H4 (cell line): Measurements from ENCODE around the gene FAM227B. TPM values are rescaled to one million over a fixed set of nuclear protein-coding genes. Genes with fewer than 3 reads are reported as not detected.
"Not testable (repeated sequence)": the region's sequence is repeated elsewhere in the genome, so short reads cannot be mapped to it uniquely, and the experiment has no call there.

Source experiments
- DNase-seq: peaks from one replicate; pipeline ENCODE4 v3.0.0-alpha.2; 2015; ENCODE audit warnings: low spot score
- total RNA-seq: library from RNA; depleted of rRNA; stranded (reverse); fragments of >200 nt; shearing (Covaris generic); gene quantifications from 2 replicates; pipeline ENCODE4 v1.2.3, GENCODE V29; 2014

The FAM227B gene
- total RNA-seq, 1 experiment from 2014 or later = 2.1 TPM

DNA sequence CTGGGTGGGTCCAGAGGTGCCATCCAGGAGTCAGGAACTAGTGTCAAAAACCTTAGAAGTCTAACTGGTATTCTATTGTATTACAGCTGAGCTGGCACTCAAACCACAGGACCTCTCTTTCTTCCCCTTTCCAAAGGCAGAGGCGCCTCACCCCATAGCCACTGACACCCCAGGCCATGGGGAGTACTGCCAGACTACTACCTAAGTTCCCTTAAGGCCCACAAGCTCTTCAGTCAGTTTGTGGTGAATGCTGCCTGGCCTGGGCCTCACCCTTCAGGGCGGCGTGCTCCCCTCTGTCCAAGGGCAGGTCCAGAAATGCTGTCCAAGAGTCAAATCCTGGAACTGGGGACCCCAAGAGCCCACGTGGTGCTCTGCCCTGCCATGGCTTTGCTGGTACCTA lies 240.6 kb downstream of the FAM227B start:
- DNase-seq = no peak

DNA sequence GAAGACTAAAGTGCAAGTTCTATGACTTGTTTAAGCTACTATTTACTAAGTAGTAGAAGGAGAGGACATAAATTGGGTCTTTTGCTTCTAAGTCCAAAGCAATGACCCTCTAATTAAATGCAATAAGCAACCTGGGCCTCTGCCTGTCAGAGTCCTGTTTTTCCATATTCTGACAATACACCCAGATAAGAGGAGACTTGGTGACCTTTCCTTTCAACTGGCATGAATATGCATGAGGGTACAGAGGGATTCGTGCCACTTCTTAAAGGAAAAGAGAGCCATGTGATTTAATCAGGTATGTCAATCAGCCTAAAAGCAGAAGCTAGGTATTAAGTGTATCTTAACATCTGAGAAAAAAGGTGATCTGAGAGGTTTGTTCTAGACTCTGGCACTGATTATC lies 248.3 kb downstream of the FAM227B start:
- DNase-seq = no peak

DNA sequence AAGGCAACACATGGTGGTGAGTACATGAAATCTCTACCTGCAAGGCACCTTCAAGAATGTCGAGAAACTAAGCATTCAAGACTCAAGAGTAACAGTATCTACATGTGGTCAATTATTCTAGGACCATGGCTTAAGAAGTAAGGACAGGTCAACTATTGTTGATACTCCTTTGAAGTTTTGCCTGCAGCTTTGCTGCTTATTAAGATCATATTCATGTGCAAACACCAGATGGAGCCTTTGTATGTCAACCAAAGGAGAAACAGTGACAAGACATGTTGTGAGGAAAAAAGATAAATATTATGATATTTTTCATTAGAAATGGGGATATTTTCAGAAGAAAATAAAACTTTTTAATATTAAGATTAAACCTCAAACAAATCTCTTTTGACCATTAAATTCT lies 249.8 kb downstream of the FAM227B start:
- DNase-seq = peak; percentile 9

DNA sequence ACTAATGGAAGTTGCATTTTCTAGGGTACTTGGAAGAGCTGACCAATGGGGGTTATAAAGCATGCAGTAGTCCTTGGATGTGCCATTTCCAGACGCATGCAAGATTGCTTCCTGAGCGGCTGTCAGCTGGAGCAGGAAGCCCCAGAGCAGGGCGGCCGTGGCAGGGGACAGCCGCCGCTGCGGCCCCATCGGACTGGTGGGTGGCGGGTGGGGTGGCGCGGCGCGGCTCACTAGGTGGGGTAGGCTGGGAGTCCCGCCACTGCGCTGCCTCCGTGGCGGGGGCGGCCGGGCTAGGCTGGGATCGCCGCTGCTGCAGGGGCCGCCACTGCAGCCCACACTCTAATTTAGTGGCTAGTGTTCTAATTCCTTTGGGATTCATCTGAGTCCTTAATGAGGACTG lies 254.1 kb downstream of the FAM227B start:
- no peak for DNase-seq

DNA sequence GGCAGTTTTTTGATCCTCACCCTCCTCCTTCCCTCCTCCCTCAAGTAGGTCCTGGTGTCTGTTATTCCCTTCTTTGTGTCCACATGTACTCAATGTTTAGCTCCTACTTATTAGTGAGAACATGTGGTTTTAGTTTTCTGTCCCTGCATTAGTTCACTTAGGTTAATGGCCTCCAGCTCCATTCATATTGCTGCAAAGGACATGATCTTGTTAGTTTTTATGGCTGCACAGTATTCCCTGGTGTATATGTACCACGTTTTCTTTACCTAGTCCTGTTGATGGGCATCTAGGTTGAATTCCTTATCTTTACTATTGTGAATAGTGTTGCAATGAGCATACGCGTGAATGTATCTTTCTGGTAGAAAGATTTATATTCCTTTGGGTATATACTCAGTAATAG lies 259.2 kb downstream of the FAM227B start:
- no peak for DNase-seq

DNA sequence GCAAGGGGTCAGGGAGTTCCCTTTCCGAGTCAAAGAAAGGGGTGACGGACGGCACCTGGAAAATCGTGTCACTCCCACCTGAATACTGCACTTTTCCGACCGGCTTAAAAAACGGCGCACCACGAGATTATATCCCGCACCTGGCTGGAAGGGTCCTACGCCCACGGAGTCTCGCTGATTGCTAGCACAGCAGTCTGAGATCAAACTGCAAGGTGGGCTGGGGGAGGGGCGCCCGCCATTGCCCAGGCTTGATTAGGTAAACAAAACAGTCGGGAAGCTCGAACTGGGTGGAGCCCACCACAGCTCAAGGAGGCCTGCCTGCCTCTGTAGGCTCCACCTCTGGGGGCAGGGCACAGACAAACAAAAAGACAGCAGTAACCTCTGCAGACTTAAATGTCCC lies 266.2 kb downstream of the FAM227B start:
- not testable (repeated sequence) for DNase-seq

DNA sequence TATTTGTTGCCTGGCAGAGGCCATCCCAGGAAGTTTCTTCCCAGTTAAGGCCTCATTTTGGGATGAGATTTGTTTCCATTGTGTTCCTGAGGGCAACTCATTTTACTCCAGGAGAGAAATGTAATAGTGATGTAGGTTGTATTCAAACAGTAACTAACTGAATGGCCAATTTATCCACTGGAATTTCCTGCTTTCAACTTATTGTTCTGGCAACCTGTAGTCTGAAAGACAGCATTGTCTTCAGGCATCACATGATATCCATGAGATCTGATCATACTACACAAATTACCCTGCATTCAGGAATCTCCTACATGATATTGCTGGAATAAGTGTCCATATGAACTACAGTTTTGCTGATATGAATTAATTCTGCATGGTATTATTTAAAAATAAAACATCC lies 277.1 kb downstream of the FAM227B start:
- no peak for DNase-seq

DNA sequence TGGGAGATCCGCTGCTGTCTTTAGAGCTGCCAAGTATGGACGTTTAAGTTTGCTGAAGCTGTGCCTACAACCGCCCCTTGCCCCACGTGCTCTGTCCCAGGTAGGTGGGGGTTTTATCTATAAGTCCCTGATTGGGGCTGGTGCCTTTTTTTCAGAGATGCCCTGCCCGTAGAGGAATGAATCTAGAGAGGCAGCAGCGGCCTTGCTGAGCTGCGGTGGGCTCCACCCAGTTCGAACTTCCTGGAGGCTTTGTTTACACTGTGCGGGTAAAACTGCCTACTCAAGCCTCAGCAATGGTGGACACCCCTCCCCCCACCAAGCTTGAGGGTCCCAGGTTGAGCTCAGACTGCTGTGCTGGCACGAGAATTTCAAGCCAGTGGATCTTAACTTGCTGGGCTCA lies 281.0 kb downstream of the FAM227B start:
- no peak for DNase-seq

DNA sequence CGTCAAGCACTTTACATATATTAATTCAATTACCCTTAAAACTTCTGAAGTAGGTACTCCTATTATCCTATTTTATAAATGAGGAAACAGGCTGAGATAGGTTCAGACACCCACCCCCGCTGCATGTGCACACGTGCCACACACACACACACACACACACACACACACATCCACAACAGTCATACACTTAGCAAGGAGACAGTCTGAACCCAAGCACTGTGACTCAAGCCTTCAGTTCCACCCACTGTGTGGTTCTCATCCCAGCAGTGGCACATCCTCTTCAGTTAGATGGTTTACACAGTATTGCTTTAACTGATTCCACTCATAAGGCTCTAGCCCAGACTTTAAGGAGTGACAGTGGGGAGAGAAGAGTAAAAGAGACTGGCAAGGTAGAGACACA lies 288.7 kb downstream of the FAM227B start:
- no peak for DNase-seq

DNA sequence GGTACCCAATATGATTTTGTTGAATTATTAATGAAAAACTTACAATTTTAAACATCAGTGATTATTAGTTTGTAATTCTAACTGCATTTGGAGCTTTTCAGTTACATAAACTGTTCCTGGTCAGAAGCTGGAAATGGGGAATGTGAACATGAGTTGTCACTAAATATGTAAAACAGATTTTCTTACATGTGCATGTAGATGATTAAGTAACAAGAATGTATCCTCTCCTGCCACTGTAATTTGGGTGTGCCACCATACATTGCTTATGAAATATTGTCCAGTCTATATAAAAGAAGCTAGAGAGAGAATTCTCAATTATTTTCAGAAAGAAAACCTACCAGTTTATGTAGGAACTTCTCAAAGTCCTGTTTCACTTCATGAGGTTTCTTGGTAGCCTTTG lies 289.2 kb downstream of the FAM227B start:
- no peak for DNase-seq

DNA sequence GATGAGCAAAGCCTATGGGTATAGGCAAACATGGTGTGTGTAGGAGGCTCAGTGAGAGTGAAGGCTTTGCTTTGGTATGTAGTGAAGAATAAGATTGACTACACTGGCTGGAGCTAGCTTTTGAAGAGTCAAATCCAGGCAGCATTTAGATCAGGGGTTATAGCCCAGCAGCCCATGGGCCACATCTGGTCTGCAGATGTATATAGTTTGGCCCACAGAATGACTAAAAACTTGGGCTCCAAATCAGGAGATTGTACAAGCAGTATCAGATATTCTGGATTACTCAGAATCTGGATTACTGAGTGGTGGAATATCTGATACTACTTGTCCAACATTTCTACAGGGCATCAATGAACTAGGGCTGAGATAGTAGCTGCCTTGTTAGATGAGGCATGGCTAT lies 290.5 kb downstream of the FAM227B start:
- DNase-seq = no peak

DNA sequence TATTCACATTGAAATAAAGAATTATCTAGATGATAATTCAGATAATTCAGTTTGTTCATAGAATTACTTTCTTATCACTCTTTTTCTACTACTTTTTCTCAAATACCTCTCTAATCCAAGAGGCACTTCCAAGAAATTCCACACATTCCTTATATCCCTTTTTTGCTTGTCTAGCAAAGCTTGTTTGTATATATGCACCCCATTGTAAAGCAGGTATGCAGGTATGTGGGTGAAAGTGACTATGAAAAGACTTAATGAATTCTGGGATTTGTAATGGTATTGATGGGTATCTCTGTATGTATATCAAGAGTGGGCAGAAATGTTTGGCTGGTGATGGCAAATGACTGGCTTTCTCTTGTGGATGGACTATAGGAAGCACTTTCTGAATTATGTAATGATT lies 291.7 kb downstream of the FAM227B start:
- no peak for DNase-seq

DNA sequence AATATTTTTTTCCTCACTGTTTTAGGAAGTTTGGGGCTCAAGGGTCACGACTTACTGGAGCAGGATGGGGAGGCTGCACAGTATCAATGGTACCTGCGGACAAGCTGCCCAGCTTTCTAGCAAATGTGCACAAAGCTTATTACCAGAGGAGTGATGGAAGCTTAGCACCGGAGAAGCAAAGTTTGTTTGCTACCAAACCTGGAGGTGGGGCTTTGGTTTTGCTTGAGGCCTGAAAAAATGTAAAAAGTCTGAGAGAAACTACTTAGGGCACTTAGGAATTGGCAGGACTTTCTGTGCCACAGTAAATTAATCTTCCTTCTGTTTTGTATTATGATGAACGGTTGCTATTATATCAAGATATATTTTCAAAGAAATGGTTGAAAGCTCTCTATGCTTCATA lies 292.7 kb downstream of the FAM227B start:
- DNase-seq = no peak

DNA sequence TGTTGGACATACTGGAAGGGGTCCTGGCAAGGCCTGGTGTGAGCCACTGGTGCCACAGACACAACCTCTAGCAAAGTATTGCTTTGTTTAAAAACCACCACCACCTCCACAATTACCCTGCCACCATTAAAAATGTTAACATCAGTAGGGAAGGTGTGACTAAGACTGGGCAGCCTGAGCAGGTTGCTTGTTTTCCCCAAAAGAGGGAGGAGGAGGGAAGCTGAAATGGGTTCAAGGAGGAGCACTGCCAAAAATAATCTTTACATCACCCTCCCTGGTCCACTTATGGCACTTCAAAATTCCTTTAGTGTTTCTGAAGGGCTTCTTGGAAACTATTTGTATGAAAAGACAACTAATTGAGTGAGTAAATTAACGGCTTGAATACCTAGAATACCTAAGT lies 297.4 kb downstream of the FAM227B start:
- DNase-seq = no peak

DNA sequence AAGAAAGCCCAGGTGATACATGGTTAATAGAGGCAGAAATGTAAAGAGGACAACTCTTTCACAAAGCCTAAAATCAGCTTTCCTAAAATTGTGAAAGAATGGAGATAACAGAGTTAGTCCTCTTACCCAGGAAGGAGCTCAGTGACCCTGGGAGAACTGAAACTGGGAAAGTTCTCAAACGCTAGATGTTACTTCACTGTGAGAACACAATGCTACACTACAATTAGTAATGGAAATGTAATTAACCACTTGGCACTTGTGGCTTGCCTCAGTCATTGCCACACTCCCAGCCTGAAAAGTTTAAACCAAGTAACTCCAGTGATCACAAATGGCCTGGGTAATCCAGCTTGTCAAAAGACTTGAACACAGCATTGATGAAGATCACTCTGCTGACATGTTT lies 300.3 kb downstream of the FAM227B start:
- DNase-seq = no peak

DNA sequence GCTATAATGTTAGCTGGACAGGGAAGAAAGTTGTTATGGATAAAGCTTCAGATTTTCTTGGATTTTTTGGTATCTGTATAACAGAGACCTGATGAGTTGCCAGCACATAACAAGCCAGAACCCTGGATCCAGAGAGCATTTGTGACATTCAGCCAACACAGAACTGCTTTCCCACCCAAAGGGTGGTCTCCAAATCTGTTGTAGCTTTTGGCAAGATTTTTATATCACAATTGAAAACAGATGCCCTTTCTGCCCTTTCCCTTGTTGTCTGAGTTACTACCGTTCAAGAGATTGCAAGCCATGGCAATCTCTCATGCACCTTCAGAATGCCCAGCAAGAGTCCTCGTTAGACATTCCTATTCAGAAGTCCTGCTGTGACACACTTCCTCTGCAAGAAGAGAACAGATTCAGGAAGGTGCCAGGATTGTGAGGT lies 305.2 kb downstream of the FAM227B start:
- DNase-seq = no peak

DNA sequence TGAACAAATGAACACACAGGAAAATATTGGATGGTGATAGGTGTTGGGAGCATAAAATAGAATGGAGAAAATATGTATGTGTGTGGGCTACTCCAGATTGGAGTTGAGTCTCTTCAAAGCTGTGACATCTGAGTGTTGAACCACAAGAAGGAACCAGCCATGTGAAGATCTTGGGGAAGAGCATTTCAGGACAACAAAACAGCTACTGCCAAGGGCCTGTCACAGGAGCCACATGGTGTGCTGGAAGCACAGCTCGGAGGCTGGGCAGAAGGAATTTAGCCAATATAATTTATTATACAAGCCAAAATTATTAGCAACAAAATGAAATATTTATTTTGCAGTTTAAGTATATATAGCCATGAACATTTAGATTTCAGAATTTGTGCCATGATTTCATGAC lies 305.9 kb downstream of the FAM227B start:
- DNase-seq = no peak

DNA sequence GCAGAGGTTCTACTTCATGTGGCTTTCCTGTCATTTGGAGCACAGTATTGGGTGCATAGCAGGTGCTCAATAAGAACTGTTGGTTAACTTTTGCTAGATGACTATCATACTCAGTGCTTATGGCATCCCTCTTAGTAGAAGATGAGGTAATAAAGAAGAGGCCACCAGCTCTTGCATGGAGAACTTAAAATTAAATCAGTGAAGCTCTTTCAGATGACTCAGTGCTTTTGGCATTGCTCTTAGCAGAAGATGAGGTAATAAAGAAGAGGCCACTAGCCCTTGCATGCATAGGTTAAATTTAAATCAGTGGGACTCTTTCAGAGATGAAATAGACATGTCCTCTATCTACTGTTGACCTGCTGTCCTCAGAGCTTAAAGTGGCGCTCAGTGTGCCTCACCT lies 307.0 kb downstream of the FAM227B start:
- peak; percentile 14 for DNase-seq

DNA sequence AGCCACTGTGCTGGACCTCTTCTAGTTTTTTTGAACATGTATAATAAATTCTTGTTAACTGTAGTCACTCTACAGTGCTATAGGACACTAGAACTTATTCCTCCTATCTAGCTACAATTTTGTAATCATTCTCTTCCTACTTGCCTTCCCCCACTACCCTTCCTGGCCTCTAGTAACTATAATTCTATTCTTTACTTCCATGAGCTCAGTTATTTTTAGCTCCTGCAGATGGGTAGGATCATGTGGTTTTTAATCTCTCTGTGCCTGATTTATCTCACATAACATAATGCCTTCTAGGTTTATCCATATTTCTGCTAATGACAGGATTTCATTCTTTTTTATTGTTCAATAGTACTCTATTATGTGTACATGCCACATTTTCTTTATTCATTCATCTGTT lies 310.7 kb downstream of the FAM227B start:
- DNase-seq = no peak

DNA sequence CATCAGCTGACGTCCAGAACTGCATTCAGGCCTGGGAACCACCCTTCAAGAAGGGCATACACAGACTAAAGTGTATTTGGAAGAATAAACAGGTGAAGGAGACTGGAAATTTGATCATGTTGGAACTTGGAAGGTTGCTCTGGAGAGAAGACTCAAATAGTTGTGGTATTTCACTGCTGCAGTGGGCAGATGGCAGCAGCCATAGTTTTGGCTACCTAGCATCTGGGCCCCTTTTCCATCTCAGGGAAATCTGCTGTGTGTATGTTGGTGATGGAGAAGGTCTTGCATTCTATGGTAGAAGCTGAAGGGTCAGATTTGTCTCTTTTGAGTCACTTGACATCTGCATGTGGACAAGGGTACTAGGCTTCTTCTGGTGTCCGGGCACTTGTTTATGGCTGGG lies 311.9 kb downstream of the FAM227B start:
- no peak for DNase-seq

DNA sequence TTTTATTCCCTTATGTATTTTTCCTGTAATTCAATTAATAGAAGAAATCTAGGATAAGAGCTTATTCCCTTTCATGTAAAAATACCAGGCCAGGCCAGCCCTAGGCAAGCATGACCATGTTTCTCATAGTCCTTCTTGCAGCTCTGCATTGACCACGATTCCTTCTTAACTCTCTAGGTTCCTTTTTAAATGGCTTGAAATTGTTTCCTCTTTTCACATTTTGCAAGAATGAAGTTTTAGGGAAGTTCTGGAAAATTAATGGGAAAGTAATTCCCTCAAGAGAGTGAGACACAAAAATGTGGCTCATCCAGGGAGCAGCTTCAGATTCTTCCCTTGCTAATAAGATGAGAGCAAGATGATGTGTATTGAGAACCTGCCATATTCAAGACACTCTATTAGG lies 314.1 kb downstream of the FAM227B start:
- no peak for DNase-seq

DNA sequence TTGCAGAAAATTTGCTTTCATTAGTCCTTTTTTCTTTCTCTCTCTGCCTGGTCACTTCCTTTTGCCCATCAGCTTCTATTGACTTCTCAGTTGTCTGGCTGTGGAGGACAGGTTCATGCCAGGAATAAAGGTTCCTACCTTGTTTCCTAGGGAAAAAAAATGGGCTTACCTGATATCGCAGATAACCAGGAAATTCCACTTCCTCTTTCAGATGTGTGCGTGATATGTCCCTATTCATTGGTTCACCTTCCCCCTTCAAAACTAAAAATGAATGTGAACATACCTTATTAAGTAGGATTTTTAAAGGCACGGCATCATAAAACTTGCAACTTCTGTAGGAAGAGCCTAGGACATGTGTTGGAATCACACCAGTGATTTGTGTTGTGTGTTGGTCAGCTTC lies 317.6 kb downstream of the FAM227B start:
- DNase-seq = no peak

DNA sequence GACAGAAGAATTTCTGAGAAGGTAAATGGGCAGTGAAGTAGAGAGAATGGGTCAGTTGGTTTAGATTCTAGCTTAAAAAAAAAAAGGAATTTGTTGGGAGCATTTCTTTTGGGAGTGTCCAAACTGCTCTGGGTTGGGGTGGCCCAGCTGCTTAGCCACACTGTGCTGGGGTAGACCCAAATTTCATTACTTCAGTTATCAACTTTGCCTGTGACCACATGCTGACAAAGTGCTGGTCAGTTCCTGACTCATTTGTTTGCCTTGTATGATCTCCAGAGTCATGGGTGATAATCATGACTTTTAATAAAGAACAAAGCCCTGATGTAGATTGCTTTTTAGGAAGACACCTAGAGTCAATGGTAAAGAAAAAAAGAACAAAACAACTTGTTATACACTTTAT lies 319.1 kb downstream of the FAM227B start:
- no peak for DNase-seq

DNA sequence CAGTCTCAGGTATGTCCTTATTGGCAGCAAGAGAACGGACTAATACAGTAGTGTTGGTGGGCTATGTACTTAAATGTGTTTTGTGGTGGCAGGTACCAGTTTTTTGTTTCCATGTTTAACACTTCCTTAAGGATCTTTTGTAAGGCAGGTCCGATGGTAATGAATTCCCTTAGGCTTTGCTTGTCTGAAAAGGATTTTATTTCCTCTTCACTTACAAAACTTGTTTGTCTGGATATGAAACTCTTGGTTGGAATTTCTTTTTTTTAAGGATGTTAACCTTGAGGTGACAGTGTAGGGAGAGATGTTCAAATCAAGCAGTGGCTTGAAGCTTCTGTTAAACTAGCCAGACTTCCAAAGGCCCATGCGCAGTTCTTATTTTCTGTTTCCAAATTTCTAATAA lies 319.8 kb downstream of the FAM227B start:
- DNase-seq = no peak

DNA sequence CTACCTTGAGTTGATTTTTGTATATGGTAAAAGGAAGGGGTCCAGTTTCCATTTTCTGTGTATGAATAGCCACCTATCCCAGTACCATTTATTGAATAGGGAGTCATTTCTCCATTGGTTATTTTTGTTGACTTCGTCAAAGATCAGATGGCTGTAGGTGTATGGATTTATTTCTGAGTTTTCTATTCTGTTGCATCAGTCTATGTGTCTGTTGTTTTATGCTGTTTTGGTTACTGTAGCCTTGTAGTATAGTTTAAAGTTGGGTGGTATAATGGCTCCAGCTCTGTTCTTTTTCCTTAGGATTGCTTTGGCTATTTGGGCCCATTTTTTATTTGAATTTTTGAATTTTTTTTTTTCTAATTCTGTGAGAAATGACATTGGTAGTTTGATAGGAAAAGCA lies 323.0 kb downstream of the FAM227B start:
- no peak for DNase-seq
